DLD1 (cell line): Measurements from ENCODE around the gene EPB41.

ENCODE experiments used
- in situ Hi-C: cut with HindIII; loops from 2 replicates; pipeline ENCODE4 v1.10.0; 2017; ENCODE audit warnings: low sequenced_read_pairs

EPB41 gene

GRCh38 chr1:29162025-29162424, 247.7 kb downstream of the EPB41 start:
- in situ Hi-C loops: no loop called here

- in situ Hi-C loops: no loop called here
Observed at GRCh38 chr1:29162476-29163138, 248.2 kb downstream of the EPB41 start.

GRCh38 chr1:29164588-29164987, 250.2 kb downstream of the EPB41 start:
- in situ Hi-C loops: no loop called here

GRCh38 chr1:29166291-29166878, 252.0 kb downstream of the EPB41 start:
- in situ Hi-C loops: no loop called here

GRCh38 chr1:29167904-29168303, 253.5 kb downstream of the EPB41 start:
- in situ Hi-C loops: no loop called here
